Measurements from ENCODE around the gene SH3BGR. TPM values are rescaled to one million over a fixed set of nuclear protein-coding genes. Genes with fewer than 3 reads are reported as not detected.

The SH3BGR gene
- total RNA-seq, 1 experiment from 2014 or later: 2.9 TPM

- ChIA-PET POLR2A (ENCODE audit: low non-redundant PET) (no interaction called here), CTCF (interaction anchor here (0.6 kb wide), 1 partner anchor 192 kb away, joined by 8 read pairs; no protein-coding TSS in a partner anchor)
- DNase-seq (ENCODE audit: low spot score): no peak
- no peak overlapping the region for H3K4me3 ChIP-seq (ENCODE audit: low read depth, low read length, poor library complexity, severe bottlenecking)
- no peaks in the 10 kb centered on the region for H3K9me3 ChIP-seq (ENCODE audit: low read depth, low read length, poor library complexity, severe bottlenecking)
- TF ChIP-seq CTCF (conservative IDR thresholded peaks at IDR 0.05; ENCODE audit: low read depth, low read length): no peak
- H3K36me3 ChIP-seq (ENCODE audit: insufficient read depth, low read length, poor library complexity, severe bottlenecking): no peaks in the 10 kb centered on the region
- BruUV-seq (replicated peaks): no TSS peak
- intact Hi-C loops (cut with micrococcal nuclease; ENCODE audit: unreplicated experiment): loop anchor here (5.0 kb wide), 1 partner anchor 599 kb away; no protein-coding TSS in a partner anchor
- no peaks in the 10 kb centered on the region for H3K27me3 ChIP-seq (replicated peaks; ENCODE audit: insufficient read depth, low read depth, low read length, poor library complexity)
- no peak overlapping the region for H3K27ac ChIP-seq (ENCODE audit: low read depth, low read length, poor library complexity, severe bottlenecking)
- H3K4me1 ChIP-seq (ENCODE audit: insufficient read depth, low read length, poor library complexity, severe bottlenecking): no peaks in the 10 kb centered on the region
These were observed 71.6 kb downstream of the SH3BGR start for GRCh38 chr21:39523399-39523798.

- Histone ChIP-seq H3K4me3 (ENCODE audit: low read depth, low read length, poor library complexity, severe bottlenecking) (no peak overlapping the region), H3K27ac (ENCODE audit: low read depth, low read length, poor library complexity, severe bottlenecking) (no peak overlapping the region), H3K36me3 (ENCODE audit: insufficient read depth, low read length, poor library complexity, severe bottlenecking) (no peaks in the 10 kb centered on the region), H3K27me3 (replicated peaks; ENCODE audit: insufficient read depth, low read depth, low read length, poor library complexity) (no peaks in the 10 kb centered on the region), H3K4me1 (ENCODE audit: insufficient read depth, low read length, poor library complexity, severe bottlenecking) (no peaks in the 10 kb centered on the region), H3K9me3 (ENCODE audit: low read depth, low read length, poor library complexity, severe bottlenecking) (no peaks in the 10 kb centered on the region)
- intact Hi-C loops (cut with micrococcal nuclease; ENCODE audit: unreplicated experiment): loop anchor here (5.0 kb wide), 1 partner anchor 598 kb away; no protein-coding TSS in a partner anchor
- POLR2A ChIA-PET (ENCODE audit: low non-redundant PET): no interaction called here
- CTCF ChIA-PET: interaction anchor here (0.6 kb wide), 1 partner anchor 191 kb away, joined by 8 read pairs; no protein-coding TSS in a partner anchor
- no TSS peak for BruUV-seq (replicated peaks)
- no peak for TF ChIP-seq CTCF (conservative IDR thresholded peaks at IDR 0.05; ENCODE audit: low read depth, low read length)
- TF ChIP-seq EZH2 (IDR thresholded peaks at IDR 0.05; ENCODE audit: borderline replicate concordance, low read depth, low read length, poor library complexity, severe bottlenecking): no peak
- no peak for DNase-seq (ENCODE audit: low spot score)
These were observed 72.1 kb downstream of the SH3BGR start for GRCh38 chr21:39523915-39524314.

- H3K27me3 ChIP-seq (replicated peaks; ENCODE audit: insufficient read depth, low read depth, low read length, poor library complexity): no peaks in the 10 kb centered on the region
- intact Hi-C loops (cut with micrococcal nuclease; ENCODE audit: unreplicated experiment): no loop called here
- H3K4me1 ChIP-seq (ENCODE audit: insufficient read depth, low read length, poor library complexity, severe bottlenecking): no peaks in the 10 kb centered on the region
- no peak for TF ChIP-seq EZH2 (IDR thresholded peaks at IDR 0.05; ENCODE audit: borderline replicate concordance, low read depth, low read length, poor library complexity, severe bottlenecking)
- ChIA-PET CTCF (no interaction called here), POLR2A (ENCODE audit: low non-redundant PET) (no interaction called here)
- DNase-seq (ENCODE audit: low spot score): no peak
- no TSS peak for BruUV-seq (replicated peaks)
- no peak overlapping the region for H3K27ac ChIP-seq (ENCODE audit: low read depth, low read length, poor library complexity, severe bottlenecking)
- no peaks in the 10 kb centered on the region for H3K9me3 ChIP-seq (ENCODE audit: low read depth, low read length, poor library complexity, severe bottlenecking)
- H3K4me3 ChIP-seq (ENCODE audit: low read depth, low read length, poor library complexity, severe bottlenecking): no peak overlapping the region
- H3K36me3 ChIP-seq (ENCODE audit: insufficient read depth, low read length, poor library complexity, severe bottlenecking): no peaks in the 10 kb centered on the region
These were observed 73.4 kb downstream of the SH3BGR start for GRCh38 chr21:39525129-39525528.

- TF ChIP-seq CTCF (conservative IDR thresholded peaks at IDR 0.05; ENCODE audit: low read depth, low read length) (no peak), EZH2 (IDR thresholded peaks at IDR 0.05; ENCODE audit: borderline replicate concordance, low read depth, low read length, poor library complexity, severe bottlenecking) (no peak)
- H3K27ac ChIP-seq (ENCODE audit: low read depth, low read length, poor library complexity, severe bottlenecking): no peak overlapping the region
- no peaks in the 10 kb centered on the region for H3K4me1 ChIP-seq (ENCODE audit: insufficient read depth, low read length, poor library complexity, severe bottlenecking)
- POLR2A ChIA-PET (ENCODE audit: low non-redundant PET): no interaction called here
- no peaks in the 10 kb centered on the region for H3K9me3 ChIP-seq (ENCODE audit: low read depth, low read length, poor library complexity, severe bottlenecking)
- DNase-seq (ENCODE audit: low spot score): no peak
- intact Hi-C loops (cut with micrococcal nuclease; ENCODE audit: unreplicated experiment): no loop called here
- BruUV-seq (replicated peaks): no TSS peak
- H3K36me3 ChIP-seq (ENCODE audit: insufficient read depth, low read length, poor library complexity, severe bottlenecking): no peaks in the 10 kb centered on the region
- no peaks in the 10 kb centered on the region for H3K27me3 ChIP-seq (replicated peaks; ENCODE audit: insufficient read depth, low read depth, low read length, poor library complexity)
- H3K4me3 ChIP-seq (ENCODE audit: low read depth, low read length, poor library complexity, severe bottlenecking): no peak overlapping the region
- CTCF ChIA-PET: no interaction called here
These were observed 73.8 kb downstream of the SH3BGR start for GRCh38 chr21:39525601-39526000.
